Kidney (tissue), 14 donors: ENCODE data around the gene AP1S3. TPM values are rescaled to one million over a fixed set of nuclear protein-coding genes. Genes with fewer than 3 reads are reported as not detected.

Experiments
- DNase-seq, 5 donors: peaks; one replicate each; pipeline ENCODE4 v3.0.0-alpha.2; 2013 to 2020
- FAIRE-seq: peaks from 2 replicates; lab custom pipeline; 2012; peaks lifted over from hg19 to GRCh38; lab: Jason Lieb, UNC
- H3K27ac ChIP-seq, 2 donors: one replicate each; pipeline ENCODE4 v1.7.0; 2013; ENCODE audit warnings: low read depth in 2 of 2, low read length in 2 of 2, inconsistent platforms in 1 of 2
- H3K27me3 ChIP-seq: one replicate; pipeline ENCODE4 v1.7.1; 2013; ENCODE audit warnings: low read length, inconsistent platforms; ENCODE audit not compliant: control insufficient read depth, insufficient read depth
- H3K36me3 ChIP-seq, 3 donors: one replicate each; pipeline versions ENCODE4 v1.7.0 to v1.7.1; 2013; ENCODE audit warnings: low read length in 3 of 3, control low read depth in 1 of 3, inconsistent platforms in 1 of 3; ENCODE audit not compliant: insufficient read depth in 3 of 3, control insufficient read depth in 2 of 3
- H3K4me1 ChIP-seq, 3 donors: one replicate each; pipeline versions ENCODE4 v1.7.0 to v1.7.1; 2013; ENCODE audit warnings: low read length in 3 of 3, inconsistent platforms in 1 of 3, low read depth in 1 of 3; ENCODE audit not compliant: control insufficient read depth in 2 of 3, insufficient read depth in 2 of 3
- H3K4me3 ChIP-seq, 3 donors: one replicate each; pipeline versions ENCODE4 v1.7.0 to v1.8.1; 2013; ENCODE audit warnings: low read length in 3 of 3, control low read depth in 1 of 3, inconsistent platforms in 1 of 3
- H3K9ac ChIP-seq, 3 donors: one replicate each; pipeline versions ENCODE4 v1.7.0 to v1.7.1; 2013; ENCODE audit warnings: low read length in 3 of 3, control low read depth in 1 of 3, inconsistent platforms in 1 of 3
- H3K9me3 ChIP-seq, 3 donors: one replicate each; pipeline versions ENCODE4 v1.7.0 to v1.7.1; 2013; ENCODE audit warnings: low read length in 3 of 3, control low read depth in 1 of 3, inconsistent platforms in 1 of 3; ENCODE audit not compliant: control insufficient read depth in 2 of 3, insufficient read depth in 1 of 3
- CTCF ChIP-seq: IDR thresholded peaks from 3 replicates; pipeline ENCODE4 v1.5.1; 2012; ENCODE audit warnings: mild to moderate bottlenecking, moderate library complexity, borderline replicate concordance; ENCODE audit not compliant: insufficient read depth; ENCODE audit errors: extremely low read depth
- intact Hi-C: fragments of 100-400 bp; cut with DNase I; formaldehyde crosslinking; loops from one replicate; pipeline ENCODE4 v1.11.1; 2022
- polyA plus RNA-seq: library from polyadenylated mRNA; stranded (reverse); fragments of 350-450 nt; fragmentation: Illumina TruSeq; extraction: RNeasy Lipid Tissue Mini Kit (QIAGEN cat#74804); gene quantifications from one replicate; pipeline ENCODE4 v1.2.3, GENCODE V29; 2014; ENCODE audit warnings: low read depth, low replicate concordance; ENCODE audit not compliant: insufficient read depth
- total RNA-seq: library from RNA; stranded (reverse); fragmentation: NEBNext Ultra II Directional; extraction: Animal tissue kit (Norgen Biotek cat#: 25700); gene quantifications from one replicate; pipeline ENCODE4 v1.2.1, GENCODE V29; 2021
- donor health status: control.
- donor health status: control.
- donor health status: control.
- donor health status: control.
- donor health status: control.
- donor health status: DM: yes; HTN: yes; CAD: no.
- donor health status: Normal renal cell carcinoma (clear cell type).

AP1S3 gene
- total and polyA plus RNA-seq, 2 donors from 2014 or later: 2.5 to 85.3 TPM

DNA sequence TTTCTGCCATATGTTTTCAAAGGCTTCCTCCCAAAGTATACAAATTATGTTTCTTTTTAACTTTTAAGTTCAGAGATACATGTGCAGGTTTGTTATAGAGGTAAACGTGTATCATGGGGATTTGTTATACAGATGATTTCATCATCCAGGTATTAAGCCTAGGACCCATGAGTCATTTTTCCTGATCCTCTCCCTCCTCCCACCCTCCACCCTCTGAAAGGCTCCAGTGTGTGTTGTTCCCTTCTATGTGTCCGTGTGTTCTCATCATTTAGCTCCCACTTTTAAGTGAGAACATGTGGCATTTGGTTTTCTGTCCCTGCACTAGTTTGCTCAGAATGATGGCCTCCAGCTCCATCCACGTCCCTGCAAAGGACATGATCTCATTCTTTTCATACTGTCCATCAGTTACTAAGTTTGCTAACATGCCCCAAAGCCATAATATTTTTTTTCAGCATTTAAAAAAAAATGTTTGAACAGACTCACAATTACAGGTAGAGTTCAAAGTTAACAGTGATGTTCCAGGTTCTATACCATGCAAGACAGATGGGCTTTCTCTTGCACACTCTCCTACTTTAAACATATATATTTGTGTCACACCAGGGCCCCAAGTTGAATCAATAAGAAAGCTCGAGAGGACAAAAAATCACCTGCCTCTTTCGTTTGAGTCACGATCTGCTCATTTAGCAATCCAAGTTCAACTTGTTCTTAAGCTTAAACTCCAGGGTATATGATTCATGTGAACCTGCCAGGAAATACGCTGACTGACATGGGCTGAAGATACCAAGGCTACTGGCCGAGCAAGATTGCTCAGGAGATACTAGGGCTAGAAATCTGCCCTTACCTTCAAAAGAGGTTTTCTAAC lies 77.6 kb downstream of the AP1S3 start:
- H3K9me3 ChIP-seq: no peaks in the 10 kb centered on the region
- no peak overlapping the region for H3K27ac ChIP-seq
- DNase-seq: no peak
- H3K9ac ChIP-seq: no peak overlapping the region
- H3K4me1 ChIP-seq: no peaks in the 10 kb centered on the region
- H3K4me3 ChIP-seq: no peak overlapping the region
- H3K27me3 ChIP-seq: no peaks in the 10 kb centered on the region
- no peak for FAIRE-seq
- H3K36me3 ChIP-seq: no peaks in the 10 kb centered on the region
- intact Hi-C loops: no loop called here
- no peak for TF ChIP-seq CTCF

DNA sequence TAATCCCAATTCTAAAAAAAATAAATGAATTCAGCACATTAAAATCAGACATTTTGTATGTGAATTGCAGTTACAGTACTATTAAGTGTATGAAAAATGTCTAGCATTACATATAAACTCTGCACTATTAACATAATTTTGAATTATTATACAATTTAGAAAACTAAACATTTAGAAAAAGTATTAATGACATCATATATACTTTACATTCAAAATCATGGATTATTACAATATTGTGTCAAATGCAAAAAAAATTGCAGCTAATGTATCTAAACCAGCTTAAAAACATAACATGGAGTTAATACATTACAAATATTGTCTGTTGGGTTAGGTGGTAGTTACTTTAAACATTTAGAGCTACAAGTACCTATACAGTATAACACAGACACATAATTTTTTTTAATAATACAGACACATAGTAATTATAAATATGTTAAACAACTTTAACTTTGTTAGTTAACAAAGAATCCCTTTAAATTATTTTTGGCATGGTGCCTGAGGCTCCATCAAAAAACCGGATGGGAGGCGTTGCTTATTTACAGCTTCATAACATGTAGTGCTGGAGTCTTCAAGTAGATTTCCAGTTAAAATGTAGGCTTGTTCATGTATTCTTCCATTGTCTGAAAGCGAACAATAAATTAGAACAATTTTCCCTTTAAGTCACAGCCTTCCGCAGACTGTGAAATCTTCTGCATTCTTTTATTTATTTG lies 79.1 kb downstream of the AP1S3 start:
- no peak overlapping the region for H3K27ac ChIP-seq
- no peak overlapping the region for H3K9ac ChIP-seq
- DNase-seq (peak in 2 of 5 donors; percentile 14 to 43), FAIRE-seq (peak; percentile 72)
- TF ChIP-seq CTCF: no peak
- H3K36me3 ChIP-seq: no peaks in the 10 kb centered on the region
- H3K4me3 ChIP-seq: no peak overlapping the region
- intact Hi-C loops: no loop called here
- no peaks in the 10 kb centered on the region for H3K27me3 ChIP-seq
- no peaks in the 10 kb centered on the region for H3K4me1 ChIP-seq
- H3K9me3 ChIP-seq: no peaks in the 10 kb centered on the region

DNA sequence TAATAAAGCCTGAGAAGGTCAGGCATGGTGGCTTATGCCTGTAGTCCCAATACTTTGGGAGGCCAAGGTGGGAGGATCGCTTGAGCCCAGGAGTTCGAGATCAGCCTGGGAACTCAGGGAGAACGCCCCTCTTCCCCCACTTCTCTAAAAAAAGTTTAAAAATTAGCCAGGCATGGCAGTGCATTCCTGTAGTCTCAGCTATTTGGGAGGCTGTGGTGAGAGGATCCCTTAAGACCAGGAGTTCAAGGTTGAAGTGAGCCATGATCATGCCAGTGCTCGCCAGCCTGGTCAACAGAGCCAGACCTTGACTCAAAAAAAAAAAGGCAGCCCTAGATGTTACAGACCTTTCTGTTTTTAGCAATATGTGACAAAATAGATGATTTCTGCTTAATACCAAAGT lies 83.4 kb downstream of the AP1S3 start:
- Histone ChIP-seq H3K27ac (no peak overlapping the region), H3K9ac (no peak overlapping the region), H3K4me1 (no peaks in the 10 kb centered on the region), H3K36me3 (no peaks in the 10 kb centered on the region), H3K27me3 (no peaks in the 10 kb centered on the region), H3K9me3 (no peaks in the 10 kb centered on the region), H3K4me3 (no peak overlapping the region)
- no peak for DNase-seq
- intact Hi-C loops: no loop called here
- no peak for FAIRE-seq
- TF ChIP-seq CTCF: no peak
